NCI-H2227 treated with DMSO at 0.1 percent for 48 hours (cell line): Measurements from ENCODE around the gene AMN.

Experiments used
- DNase-seq: peaks from one replicate; lab custom pipeline; 2025; lab: John Stamatoyannopoulos, UW

AMN gene

GRCh38 chr14:102898776-102899515 is 23.5 kb upstream of the AMN start:
- no peak for DNase-seq

DNA sequence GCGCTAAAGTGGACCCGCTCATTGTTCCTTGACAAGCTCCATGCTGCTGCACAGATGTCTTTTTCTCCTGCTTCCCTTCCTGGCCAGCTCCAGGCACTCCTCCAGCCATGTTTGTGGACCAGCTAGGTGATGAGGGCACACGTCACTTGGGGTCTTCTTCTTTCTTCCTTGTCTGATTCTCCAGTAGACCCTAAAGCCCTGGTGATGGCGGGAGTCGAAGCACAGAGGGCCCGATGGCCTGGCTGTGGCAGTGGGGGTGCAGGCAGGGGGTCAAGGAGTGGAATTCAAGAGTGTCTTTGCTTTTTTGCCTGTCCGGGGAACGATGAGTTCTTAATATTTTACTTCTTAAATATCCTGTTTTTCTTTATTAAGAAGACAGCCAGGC is 23.0 kb upstream of the AMN start:
- no peak for DNase-seq

- no peak for DNase-seq
These were observed 21.6 kb upstream of the AMN start for GRCh38 chr14:102900631-102901571.

DNA sequence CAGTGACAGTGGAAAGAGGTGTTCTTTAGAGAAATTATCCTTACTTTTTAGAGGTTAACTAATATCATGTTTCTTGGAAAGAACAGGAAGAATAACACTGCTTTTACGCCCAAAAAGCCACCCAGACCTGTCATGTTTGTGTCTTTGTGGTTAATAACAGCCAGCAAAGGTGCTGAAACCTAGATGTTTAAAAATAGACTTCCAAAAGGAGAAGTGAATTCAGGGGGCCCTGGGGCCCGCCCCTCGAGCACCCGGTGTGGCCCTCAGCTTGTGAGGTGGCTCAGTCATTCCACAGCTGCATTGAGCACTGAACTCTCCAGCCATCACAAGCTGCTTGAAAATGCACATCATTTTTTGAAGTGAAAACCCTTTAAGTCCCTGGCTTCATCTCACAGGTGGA is 20.8 kb upstream of the AMN start:
- DNase-seq = no peak

GRCh38 chr14:102902086-102902485 is 20.4 kb upstream of the AMN start:
- no peak for DNase-seq

GRCh38 chr14:102902523-102903247 is 19.8 kb upstream of the AMN start:
- DNase-seq = no peak

GRCh38 chr14:102903248-102903888 is 19.1 kb upstream of the AMN start:
- DNase-seq = no peak

DNA sequence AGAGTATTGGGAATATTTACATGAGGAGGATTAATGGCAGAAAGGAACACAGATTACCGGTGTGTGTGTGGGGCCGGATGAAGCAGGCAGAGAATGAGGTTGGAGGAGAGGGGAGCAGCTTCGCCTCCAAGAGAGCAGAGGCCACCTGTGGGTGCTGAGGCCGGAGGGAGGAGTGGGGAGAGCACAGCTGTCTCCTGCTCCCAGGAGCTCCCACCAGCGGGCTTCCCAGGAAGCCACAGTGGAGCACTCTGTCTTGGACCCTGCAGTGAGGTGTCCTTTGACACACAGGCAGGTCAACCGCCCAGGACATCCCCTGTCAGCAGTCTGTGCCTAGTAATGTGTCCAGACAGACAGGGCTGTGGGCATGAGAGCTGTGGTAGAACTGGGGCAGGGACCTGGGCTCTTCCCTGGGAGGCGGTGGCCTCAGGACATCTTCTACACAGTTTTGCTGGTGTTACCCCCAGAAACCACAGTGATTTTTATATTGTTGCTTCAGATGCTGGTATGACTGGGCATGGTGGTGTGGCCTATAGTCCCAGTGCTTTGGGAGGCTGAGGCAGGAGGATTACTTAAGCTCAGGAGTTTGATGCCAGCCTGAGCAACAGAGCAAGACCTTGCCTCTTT is 18.5 kb upstream of the AMN start:
- no peak for DNase-seq

GRCh38 chr14:102905116-102906108 is 17.1 kb upstream of the AMN start:
- DNase-seq = no peak

DNA sequence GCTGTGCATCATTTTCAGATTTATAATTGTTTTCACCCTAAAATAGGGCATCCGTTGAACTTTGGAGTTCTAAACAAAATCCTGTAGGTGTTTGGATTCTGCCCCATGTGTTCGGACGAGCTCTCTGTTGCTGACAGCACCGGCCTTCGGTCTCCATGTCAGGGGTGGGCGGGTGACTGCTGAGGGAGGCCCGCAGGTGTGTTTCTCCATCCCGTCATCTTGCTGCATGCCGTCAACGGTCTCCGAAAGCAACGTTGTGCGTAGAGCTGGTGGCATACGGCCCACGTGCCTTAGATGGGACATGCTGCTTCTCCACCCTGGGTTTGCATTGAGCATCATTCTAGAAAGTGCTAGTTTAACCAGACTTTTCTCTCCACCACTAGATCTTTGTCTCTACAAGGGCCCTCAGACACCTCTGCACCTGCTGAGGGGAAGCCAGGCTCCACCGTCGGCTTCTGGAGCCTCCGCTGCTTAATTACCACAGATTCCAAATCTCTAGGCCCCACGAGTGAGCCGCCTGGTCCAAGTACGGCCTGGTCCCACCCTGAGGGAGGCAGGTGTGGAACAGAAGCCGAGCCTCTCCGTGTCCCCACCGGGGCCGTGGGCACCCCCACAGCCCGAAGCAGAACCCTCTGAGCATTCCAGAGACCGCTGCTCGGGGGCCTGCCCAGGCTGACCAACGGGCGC is 15.7 kb upstream of the AMN start:
- DNase-seq = no peak

DNA sequence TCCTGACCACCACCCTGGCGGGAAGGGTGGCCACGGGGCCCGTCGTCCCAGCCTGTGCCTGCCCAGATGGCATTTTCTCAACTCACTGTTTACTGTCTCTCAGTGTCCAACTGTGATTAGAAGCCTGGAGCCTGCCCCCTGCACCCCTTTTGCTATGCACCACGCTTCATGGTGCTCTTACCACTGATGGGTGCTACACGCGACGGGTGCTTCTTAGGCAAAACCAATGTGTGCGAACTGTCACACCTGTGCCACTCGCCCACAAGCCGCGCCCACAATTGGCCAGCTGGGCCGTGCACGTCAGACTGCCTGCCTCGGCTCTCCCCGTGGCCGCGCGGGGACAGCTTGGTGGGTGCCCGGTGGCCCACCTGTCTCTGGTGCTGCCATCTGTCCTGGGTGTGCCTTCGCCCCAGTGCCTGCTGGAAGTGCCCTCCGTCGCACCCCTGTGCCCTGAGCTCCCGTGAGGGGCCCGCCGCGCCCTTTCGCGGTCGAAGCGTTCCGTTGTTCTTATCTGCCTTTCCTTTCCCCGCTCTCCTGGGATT is 15.1 kb upstream of the AMN start:
- DNase-seq = no peak

DNA sequence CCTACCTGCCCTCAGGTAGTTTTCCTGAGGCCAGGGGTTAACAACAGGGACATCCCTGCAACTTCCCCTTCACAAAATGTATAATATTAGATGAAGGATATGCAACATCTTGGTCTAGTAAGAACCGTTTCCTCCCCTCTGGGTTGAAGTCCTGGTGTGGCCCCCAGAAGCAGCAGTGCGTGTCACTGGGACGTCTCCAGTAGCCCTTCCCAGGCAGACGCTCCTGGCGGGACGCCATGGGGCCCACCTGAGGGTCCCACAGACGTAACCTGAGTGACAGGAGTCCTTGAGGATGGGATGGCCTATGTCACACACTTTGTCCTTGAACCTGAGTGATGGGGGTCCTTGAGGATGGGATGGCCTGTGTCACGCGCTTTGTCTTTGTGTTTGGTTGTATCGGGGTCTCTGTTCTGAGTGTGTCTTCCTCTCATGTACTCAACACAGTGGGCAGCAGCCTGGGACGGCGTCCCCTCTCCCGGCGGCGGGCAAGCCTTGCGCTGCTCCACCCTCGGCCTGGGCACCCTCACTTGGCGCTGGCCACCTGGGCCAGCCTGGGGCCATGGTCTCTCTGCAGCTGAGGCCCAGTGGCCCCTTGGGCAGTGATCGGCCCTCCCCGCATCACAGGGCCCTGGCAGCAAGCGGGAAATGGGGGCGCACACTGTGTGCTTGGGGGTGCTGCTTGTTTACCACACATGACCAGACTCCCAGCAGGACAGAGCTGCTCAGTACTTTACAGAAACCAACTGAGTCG is 14.3 kb upstream of the AMN start:
- no peak for DNase-seq

DNA sequence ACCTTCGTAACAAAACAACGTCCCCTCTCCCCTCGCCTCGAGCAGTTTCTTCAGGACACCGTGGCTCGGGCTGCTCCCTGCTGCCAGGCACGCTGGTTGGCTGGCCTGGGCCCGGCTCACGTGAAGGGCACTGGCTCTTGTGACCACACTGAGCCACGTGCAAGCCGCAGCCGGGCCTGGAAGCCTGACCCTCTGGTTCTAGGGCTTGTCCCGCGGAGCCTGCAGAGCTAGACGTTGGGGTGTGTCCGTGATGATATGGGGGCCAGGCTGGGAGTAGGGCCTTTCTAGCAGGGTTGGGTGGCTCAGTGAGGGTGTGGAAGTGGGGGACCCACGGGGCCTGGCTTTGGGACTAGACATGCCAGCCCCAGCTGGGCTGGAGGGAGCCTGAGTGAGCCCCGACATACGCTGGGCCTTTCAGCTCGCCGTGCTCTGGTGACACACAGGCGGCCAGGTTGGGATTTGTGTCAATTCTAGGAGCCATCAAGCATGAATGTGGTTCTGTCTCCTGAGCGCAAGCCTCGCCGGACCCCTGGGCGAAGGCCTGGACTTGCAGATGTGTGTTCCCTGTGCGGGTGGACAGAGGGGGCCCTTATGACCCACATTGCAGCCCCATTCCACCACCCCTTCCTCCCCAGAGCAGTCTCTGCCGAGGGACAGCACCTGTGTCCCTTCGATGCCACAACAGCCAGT is 13.6 kb upstream of the AMN start:
- DNase-seq = no peak

DNA sequence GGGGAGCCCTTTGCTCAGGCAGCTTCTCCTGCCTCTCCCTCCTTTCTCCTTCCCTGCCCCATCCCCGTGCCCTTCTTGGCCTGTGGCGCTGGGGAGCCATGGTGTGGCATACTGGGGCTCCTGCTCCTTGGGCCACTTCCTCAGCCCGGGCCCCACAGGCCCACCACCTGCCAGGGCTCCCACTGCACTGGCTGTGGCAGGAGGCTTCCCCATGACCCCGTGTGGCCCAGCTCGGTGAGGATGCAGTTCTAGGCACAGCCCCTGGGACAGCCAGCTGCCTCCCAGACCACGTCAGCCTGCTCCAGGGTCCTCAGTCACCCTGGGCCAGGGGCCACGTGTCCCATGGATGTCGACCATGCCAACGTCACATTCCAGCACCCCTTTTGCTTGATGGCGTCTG is 13.0 kb upstream of the AMN start:
- DNase-seq = no peak

GRCh38 chr14:102909911-102910310 is 12.6 kb upstream of the AMN start:
- DNase-seq = no peak

- no peak for DNase-seq
These were observed 12.0 kb upstream of the AMN start for GRCh38 chr14:102910442-102910841.

DNA sequence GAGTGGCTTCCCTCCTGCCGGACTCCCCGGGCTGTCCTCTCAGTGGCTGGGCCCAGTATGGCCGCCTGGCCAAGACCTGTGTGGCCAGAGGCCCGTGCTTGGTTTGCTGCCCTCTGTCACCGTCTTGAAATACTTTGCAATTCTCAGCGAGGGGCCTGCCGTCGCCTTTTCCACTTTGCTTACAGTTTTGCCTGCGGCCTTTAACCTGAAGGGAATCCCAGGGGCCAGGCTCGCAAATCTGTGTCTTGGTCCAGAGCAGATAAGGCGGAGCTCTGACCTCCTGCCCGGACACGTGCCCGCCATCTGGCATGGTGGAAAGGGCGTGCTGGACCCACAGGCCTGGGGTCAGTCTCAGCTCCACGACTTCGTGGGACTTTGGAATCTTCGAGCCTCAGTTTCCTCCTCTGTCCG is 10.9 kb upstream of the AMN start:
- no peak for DNase-seq
